Measurements from ENCODE around the gene ERH.
"Not testable (repeated sequence)": the region's sequence is repeated elsewhere in the genome, so short reads cannot be mapped to it uniquely, and the experiment has no call there.

The ERH gene

GRCh38 chr14:69405762-69406161 is 7.7 kb upstream of the ERH start:
- peak; percentile 56 for ATAC-seq
- no peak for DNase-seq (ENCODE audit: low spot score in 2 of 2)
- Mint-ChIP-seq H3K36me3 (peaks cover 14% of the 10 kb centered on the region), H3K4me1 (peaks cover 28% of the 10 kb centered on the region), H3K27ac (no peak overlapping the region), H3K9me3 (peaks cover 3% of the 10 kb centered on the region), H3K4me3 (no peak overlapping the region)

- peaks cover 14% of the 10 kb centered on the region for H3K36me3 Mint-ChIP-seq
- peaks cover 37% of the 10 kb centered on the region for H3K4me1 Mint-ChIP-seq
- no peak overlapping the region for H3K4me3 Mint-ChIP-seq
- no peak for DNase-seq (ENCODE audit: low spot score in 2 of 2)
- H3K27ac Mint-ChIP-seq, result no peak overlapping the region
- no peak for ATAC-seq
- H3K9me3 Mint-ChIP-seq, result peaks cover 3% of the 10 kb centered on the region
Observed at GRCh38 chr14:69404883-69405282, 6.8 kb upstream of the ERH start.

GRCh38 chr14:69404478-69404877 is 6.4 kb upstream of the ERH start:
- ATAC-seq (no peak), DNase-seq (ENCODE audit: low spot score in 2 of 2) (no peak)
- H3K4me3 Mint-ChIP-seq, result no peak overlapping the region
- no peak overlapping the region for H3K27ac Mint-ChIP-seq
- H3K9me3 Mint-ChIP-seq, result peaks cover 3% of the 10 kb centered on the region
- peaks cover 13% of the 10 kb centered on the region for H3K36me3 Mint-ChIP-seq
- H3K4me1 Mint-ChIP-seq, result peaks cover 41% of the 10 kb centered on the region

GRCh38 chr14:69401841-69402240 is 3.7 kb upstream of the ERH start:
- H3K27ac Mint-ChIP-seq, result no peak overlapping the region
- H3K4me3 Mint-ChIP-seq, result no peak overlapping the region
- H3K9me3 Mint-ChIP-seq, result peaks cover 3% of the 10 kb centered on the region
- peaks cover 30% of the 10 kb centered on the region for H3K4me1 Mint-ChIP-seq
- ATAC-seq (no peak), DNase-seq (ENCODE audit: low spot score in 2 of 2) (no peak)
- H3K36me3 Mint-ChIP-seq, result peaks cover 23% of the 10 kb centered on the region

GRCh38 chr14:69400154-69400553 is 2.1 kb upstream of the ERH start:
- H3K9me3 Mint-ChIP-seq, result peaks cover 3% of the 10 kb centered on the region
- peaks cover 42% of the 10 kb centered on the region for H3K4me1 Mint-ChIP-seq
- ATAC-seq (no peak), DNase-seq (ENCODE audit: low spot score in 2 of 2) (no peak)
- H3K4me3 Mint-ChIP-seq, result peak overlapping the region; percentile 87
- H3K27ac Mint-ChIP-seq, result no peak overlapping the region
- peaks cover 40% of the 10 kb centered on the region for H3K36me3 Mint-ChIP-seq

GRCh38 chr14:69399750-69400149 is 1.7 kb upstream of the ERH start:
- Mint-ChIP-seq H3K9me3 (peaks cover 3% of the 10 kb centered on the region), H3K36me3 (peaks cover 44% of the 10 kb centered on the region), H3K4me3 (peak overlapping the region; percentile 87), H3K4me1 (peaks cover 43% of the 10 kb centered on the region), H3K27ac (peak overlapping the region; percentile 99)
- no peak for ATAC-seq
- DNase-seq (ENCODE audit: low spot score in 2 of 2), result no peak

- H3K9me3 Mint-ChIP-seq, result no peaks in the 10 kb centered on the region
- DNase-seq (ENCODE audit: low spot score in 2 of 2) (no peak), ATAC-seq (peak; percentile 44)
- peak overlapping the region; percentile 87 for H3K4me3 Mint-ChIP-seq
- H3K27ac Mint-ChIP-seq, result peak overlapping the region; percentile 99
- H3K4me1 Mint-ChIP-seq, result peaks cover 41% of the 10 kb centered on the region
- peaks cover 53% of the 10 kb centered on the region for H3K36me3 Mint-ChIP-seq
Observed at GRCh38 chr14:69398818-69399210, 715 bp upstream of the ERH start.

- Mint-ChIP-seq H3K36me3 (peaks cover 78% of the 10 kb centered on the region), H3K27ac (peak overlapping the region; percentile 99), H3K4me3 (peak overlapping the region; percentile 87), H3K9me3 (no peaks in the 10 kb centered on the region), H3K4me1 (peaks cover 57% of the 10 kb centered on the region)
- DNase-seq (ENCODE audit: low spot score in 2 of 2) (no peak), ATAC-seq (no peak)
Observed at GRCh38 chr14:69395929-69396328, 2.2 kb downstream of the ERH start.

GRCh38 chr14:69392481-69392880 is 5.6 kb downstream of the ERH start:
- H3K4me1 Mint-ChIP-seq, result peaks cover 54% of the 10 kb centered on the region
- peak overlapping the region; percentile 85 for H3K27ac Mint-ChIP-seq

GRCh38 chr14:69391400-69391799 is 6.7 kb downstream of the ERH start:
- not testable (repeated sequence) for DNase-seq (ENCODE audit: low spot score in 2 of 2); H3K9me3 Mint-ChIP-seq; ATAC-seq; H3K4me3 Mint-ChIP-seq; H3K27ac Mint-ChIP-seq
- peaks cover 54% of the 10 kb centered on the region for H3K4me1 Mint-ChIP-seq
- peaks cover 100% of the 10 kb centered on the region for H3K36me3 Mint-ChIP-seq

More at GRCh38 chr14:69392481-69392880, 5.6 kb downstream of the ERH start:
- no peaks in the 10 kb centered on the region for H3K9me3 Mint-ChIP-seq
- no peak for ATAC-seq
- peak overlapping the region; percentile 20 for H3K4me3 Mint-ChIP-seq
- DNase-seq (ENCODE audit: low spot score in 2 of 2), result no peak
- peaks cover 100% of the 10 kb centered on the region for H3K36me3 Mint-ChIP-seq

- DNase-seq (ENCODE audit: low spot score in 2 of 2), result no peak
- H3K9me3 Mint-ChIP-seq, result no peaks in the 10 kb centered on the region
- ATAC-seq, result no peak
- H3K4me3 Mint-ChIP-seq, result no peak overlapping the region
- peaks cover 40% of the 10 kb centered on the region for H3K4me1 Mint-ChIP-seq
- H3K27ac Mint-ChIP-seq, result no peak overlapping the region
- H3K36me3 Mint-ChIP-seq, result peaks cover 100% of the 10 kb centered on the region
Observed at GRCh38 chr14:69387311-69387710, 10.8 kb downstream of the ERH start.

- DNase-seq (ENCODE audit: low spot score in 2 of 2), result no peak
- no peaks in the 10 kb centered on the region for H3K9me3 Mint-ChIP-seq
- H3K4me1 Mint-ChIP-seq, result peaks cover 12% of the 10 kb centered on the region
- peaks cover 81% of the 10 kb centered on the region for H3K36me3 Mint-ChIP-seq
- no peak overlapping the region for H3K27ac Mint-ChIP-seq
- no peak for ATAC-seq
- no peak overlapping the region for H3K4me3 Mint-ChIP-seq
Observed at GRCh38 chr14:69378274-69378673, 19.8 kb downstream of the ERH start.

GRCh38 chr14:69376439-69376838 is 21.7 kb downstream of the ERH start:
- Mint-ChIP-seq H3K4me1 (peaks cover 12% of the 10 kb centered on the region), H3K36me3 (peaks cover 62% of the 10 kb centered on the region), H3K27ac (no peak overlapping the region), H3K4me3 (no peak overlapping the region), H3K9me3 (no peaks in the 10 kb centered on the region)
- ATAC-seq (no peak), DNase-seq (ENCODE audit: low spot score in 2 of 2) (no peak)

- no peak for ATAC-seq
- Mint-ChIP-seq H3K4me1 (peaks cover 12% of the 10 kb centered on the region), H3K27ac (no peak overlapping the region), H3K4me3 (no peak overlapping the region), H3K9me3 (no peaks in the 10 kb centered on the region), H3K36me3 (peaks cover 55% of the 10 kb centered on the region)
- no peak for DNase-seq (ENCODE audit: low spot score in 2 of 2)
Observed at GRCh38 chr14:69375722-69376121, 22.4 kb downstream of the ERH start.

GRCh38 chr14:69375182-69375581 is 22.9 kb downstream of the ERH start:
- no peaks in the 10 kb centered on the region for H3K9me3 Mint-ChIP-seq
- H3K4me3 Mint-ChIP-seq, result no peak overlapping the region
- ATAC-seq (no peak), DNase-seq (ENCODE audit: low spot score in 2 of 2) (no peak)
- H3K27ac Mint-ChIP-seq, result no peak overlapping the region
- H3K36me3 Mint-ChIP-seq, result peaks cover 50% of the 10 kb centered on the region
- peaks cover 12% of the 10 kb centered on the region for H3K4me1 Mint-ChIP-seq

- peaks cover 40% of the 10 kb centered on the region for H3K36me3 Mint-ChIP-seq
- H3K27ac Mint-ChIP-seq, result no peak overlapping the region
- no peak overlapping the region for H3K4me3 Mint-ChIP-seq
- H3K9me3 Mint-ChIP-seq, result no peaks in the 10 kb centered on the region
- peaks cover 12% of the 10 kb centered on the region for H3K4me1 Mint-ChIP-seq
- DNase-seq (ENCODE audit: low spot score in 2 of 2) (no peak), ATAC-seq (no peak)
Observed at GRCh38 chr14:69374235-69374634, 23.9 kb downstream of the ERH start.

- Mint-ChIP-seq H3K4me1 (peaks cover 12% of the 10 kb centered on the region), H3K36me3 (peaks cover 30% of the 10 kb centered on the region), H3K4me3 (no peak overlapping the region), H3K27ac (peak overlapping the region; percentile 50), H3K9me3 (no peaks in the 10 kb centered on the region)
- DNase-seq (ENCODE audit: low spot score in 2 of 2), result no peak
- peak; percentile 44 for ATAC-seq
Observed at GRCh38 chr14:69373104-69373503, 25.0 kb downstream of the ERH start.

All from stimulated activated effector memory CD8-positive, alpha-beta T cell treated with anti-CD3 and anti-CD28 coated beads, Interleukin-12 subunit alpha, Interleukin-12 subunit beta, amount 100 ng/mL, for 72 hours (primary cell).